Mammary epithelial cell (primary cell): ENCODE results near the gene ZNF536.

Source experiments
- EZH2 ChIP-seq: IDR thresholded peaks from 2 replicates; pipeline ENCODE4 v1.6.1; 2012; ENCODE audit warnings: low read length, inconsistent platforms, borderline replicate concordance
- TF ChIP-seq, protein P1 (sequence below), 2 donors: IDR thresholded peaks in 1 of 2; conservative IDR thresholded peaks in 1 of 2; 2 replicates each; pipeline ENCODE4 v1.5.1; 2011 to 2012; ENCODE audit warnings: inconsistent platforms in 2 of 2, low read length in 2 of 2, mild to moderate bottlenecking in 2 of 2, control low read depth in 1 of 2, low read depth in 1 of 2; ENCODE audit not compliant: insufficient read depth in 1 of 2; ENCODE audit errors: extremely low read depth in 1 of 2

DNA sequence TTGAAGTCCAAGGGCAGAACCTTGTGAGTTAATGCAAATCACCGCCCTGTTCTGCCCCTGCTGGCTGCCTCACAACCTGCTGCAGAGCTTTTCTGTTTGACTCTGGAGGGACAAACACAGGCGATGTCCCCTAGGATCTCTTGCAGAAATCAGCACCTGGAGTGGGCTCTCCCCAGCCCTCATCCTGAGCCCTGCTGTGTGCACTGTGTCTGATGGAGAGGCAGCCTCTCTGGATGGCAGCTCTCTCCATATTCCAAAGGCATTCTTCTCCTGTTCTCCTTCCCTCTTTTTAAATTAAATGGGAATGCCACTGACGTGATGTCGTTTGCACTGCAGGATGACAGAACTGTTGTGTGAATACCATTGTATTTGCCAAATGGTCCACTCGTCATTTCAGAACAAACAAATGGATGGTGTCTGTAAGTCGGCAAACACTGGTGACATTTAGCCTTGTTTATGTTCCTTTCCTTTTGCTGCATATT, 184.1 kb downstream of the ZNF536 start:
- TF ChIP-seq EZH2 = no peak
- TF ChIP-seq, protein P1, sequence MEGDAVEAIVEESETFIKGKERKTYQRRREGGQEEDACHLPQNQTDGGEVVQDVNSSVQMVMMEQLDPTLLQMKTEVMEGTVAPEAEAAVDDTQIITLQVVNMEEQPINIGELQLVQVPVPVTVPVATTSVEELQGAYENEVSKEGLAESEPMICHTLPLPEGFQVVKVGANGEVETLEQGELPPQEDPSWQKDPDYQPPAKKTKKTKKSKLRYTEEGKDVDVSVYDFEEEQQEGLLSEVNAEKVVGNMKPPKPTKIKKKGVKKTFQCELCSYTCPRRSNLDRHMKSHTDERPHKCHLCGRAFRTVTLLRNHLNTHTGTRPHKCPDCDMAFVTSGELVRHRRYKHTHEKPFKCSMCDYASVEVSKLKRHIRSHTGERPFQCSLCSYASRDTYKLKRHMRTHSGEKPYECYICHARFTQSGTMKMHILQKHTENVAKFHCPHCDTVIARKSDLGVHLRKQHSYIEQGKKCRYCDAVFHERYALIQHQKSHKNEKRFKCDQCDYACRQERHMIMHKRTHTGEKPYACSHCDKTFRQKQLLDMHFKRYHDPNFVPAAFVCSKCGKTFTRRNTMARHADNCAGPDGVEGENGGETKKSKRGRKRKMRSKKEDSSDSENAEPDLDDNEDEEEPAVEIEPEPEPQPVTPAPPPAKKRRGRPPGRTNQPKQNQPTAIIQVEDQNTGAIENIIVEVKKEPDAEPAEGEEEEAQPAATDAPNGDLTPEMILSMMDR (conservative IDR thresholded peaks at IDR 0.05 in 1 of 2, IDR thresholded peaks at IDR 0.05 in 1 of 2; ENCODE audit: extremely low read depth in 1 of 2, insufficient read depth in 1 of 2, low read depth in 1 of 2, low read length in 2 of 2) = no peak
